Upper lobe of left lung (tissue), 4 donors: ENCODE measurements around the gene SLC7A6.

ENCODE experiments used
- CTCF ChIP-seq, 6 experiments: fragments of 450-650 bp in 4 of 6; fragments of 200-600 bp in 2 of 6; sonication (generic) in 2 of 6; IDR thresholded peaks; one replicate each; pipeline ENCODE4 v1.5.1; 2016 to 2019; ENCODE audit warnings: antibody characterized with exemption in 6 of 6
- POLR2A ChIP-seq, 4 donors: fragments of 450-650 bp; IDR thresholded peaks; one replicate each; pipeline ENCODE4 v1.5.1; 2016 to 2017; ENCODE audit warnings: antibody characterized with exemption in 4 of 4, mild to moderate bottlenecking in 2 of 4
- POLR2AphosphoS5 ChIP-seq, 2 donors: sonication (generic); formaldehyde crosslinking; IDR thresholded peaks; one replicate each; pipeline ENCODE4 v1.5.1; 2017; ENCODE audit warnings: antibody characterized with exemption in 2 of 2

- TF ChIP-seq CTCF (IDR thresholded peaks at IDR 0.05) = no peak
- no peak for TF ChIP-seq POLR2AphosphoS5 (IDR thresholded peaks at IDR 0.05)
- no peak for TF ChIP-seq POLR2A (IDR thresholded peaks at IDR 0.05)
These were observed 15.6 kb downstream of the SLC7A6 start for GRCh38 chr16:68279726-68280558.
